ENCODE results near the gene DDRGK1. TPM values are rescaled to one million over a fixed set of nuclear protein-coding genes. Genes with fewer than 3 reads are reported as not detected.

DDRGK1 gene
- total RNA-seq, 1 donor from 2014 or later = 89.8 TPM

DNA sequence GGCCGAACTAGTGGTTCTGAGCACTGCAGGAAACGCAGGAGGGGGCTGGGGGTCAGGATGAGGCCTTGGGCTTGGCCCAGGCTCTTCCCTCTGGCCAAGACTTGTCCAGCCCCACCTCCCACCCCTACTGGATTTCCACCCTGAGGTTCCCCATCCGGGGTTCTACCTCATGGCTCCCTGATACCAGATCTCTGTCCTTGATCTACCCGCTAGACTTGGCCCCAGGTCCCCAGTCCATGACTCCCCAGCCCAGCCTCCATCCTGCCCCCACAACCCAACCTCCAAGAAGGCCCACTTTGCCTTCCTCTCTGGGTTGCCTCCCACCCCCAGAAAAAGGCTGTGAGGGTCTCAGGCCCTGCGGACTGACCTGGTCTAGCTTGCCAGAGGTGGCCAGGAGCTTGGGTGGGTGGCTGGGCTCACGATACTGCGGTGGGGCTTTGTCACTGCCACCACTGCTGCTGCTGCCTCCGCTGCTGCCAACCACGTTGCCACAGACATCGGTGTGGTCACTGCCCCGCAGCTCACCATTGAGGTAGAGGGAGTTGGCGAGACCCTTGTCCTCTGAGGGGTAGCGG, 38.1 kb downstream of the DDRGK1 start:
- no peak for ATAC-seq
- peaks cover 5% of the 10 kb centered on the region for H3K4me1 ChIP-seq
- intact Hi-C loops (cut with DNase I) = no loop called here

DNA sequence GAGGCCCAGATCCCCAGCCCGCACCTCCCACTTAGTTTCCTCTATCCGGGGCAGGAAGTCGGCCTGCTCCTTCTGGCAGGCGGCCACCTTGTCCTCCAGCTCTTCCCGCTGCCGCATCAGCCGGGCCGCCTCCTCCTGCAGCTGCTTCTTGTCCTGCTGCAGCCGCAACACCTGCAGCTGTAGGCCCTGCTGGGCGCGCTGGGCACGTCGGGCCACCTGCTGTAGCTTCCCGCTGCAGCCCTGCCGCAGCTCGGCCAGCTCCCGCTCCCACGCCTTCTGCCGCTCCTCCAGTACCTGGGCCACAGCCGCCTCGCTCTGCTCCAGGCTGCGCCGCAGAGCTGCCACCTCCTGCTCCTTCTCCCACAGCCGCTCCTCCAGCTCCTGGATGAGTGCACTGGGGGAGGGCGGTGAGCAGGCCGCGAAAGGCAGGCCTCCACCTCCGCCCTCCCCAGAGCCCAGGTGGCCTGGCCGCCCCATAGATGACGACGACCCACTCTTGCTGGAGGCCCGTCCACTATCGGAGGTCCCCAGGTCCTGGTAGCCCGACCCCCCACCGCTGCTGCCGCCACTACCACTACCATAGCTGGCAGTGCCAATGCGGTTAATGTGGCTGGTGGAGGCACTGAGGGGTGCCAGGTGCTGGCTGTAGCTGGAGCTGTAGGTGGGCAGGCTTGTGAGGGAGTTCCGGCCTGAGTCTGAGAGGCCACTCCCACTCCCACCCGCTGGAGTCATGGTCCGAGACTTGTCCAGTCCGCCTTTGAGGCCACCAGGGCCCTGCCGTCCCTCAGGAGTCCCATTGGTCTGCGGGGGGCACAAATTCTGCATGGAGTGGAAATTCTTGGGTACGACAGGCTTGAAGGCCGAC, 38.8 kb downstream of the DDRGK1 start:
- TF ChIP-seq, protein P1, sequence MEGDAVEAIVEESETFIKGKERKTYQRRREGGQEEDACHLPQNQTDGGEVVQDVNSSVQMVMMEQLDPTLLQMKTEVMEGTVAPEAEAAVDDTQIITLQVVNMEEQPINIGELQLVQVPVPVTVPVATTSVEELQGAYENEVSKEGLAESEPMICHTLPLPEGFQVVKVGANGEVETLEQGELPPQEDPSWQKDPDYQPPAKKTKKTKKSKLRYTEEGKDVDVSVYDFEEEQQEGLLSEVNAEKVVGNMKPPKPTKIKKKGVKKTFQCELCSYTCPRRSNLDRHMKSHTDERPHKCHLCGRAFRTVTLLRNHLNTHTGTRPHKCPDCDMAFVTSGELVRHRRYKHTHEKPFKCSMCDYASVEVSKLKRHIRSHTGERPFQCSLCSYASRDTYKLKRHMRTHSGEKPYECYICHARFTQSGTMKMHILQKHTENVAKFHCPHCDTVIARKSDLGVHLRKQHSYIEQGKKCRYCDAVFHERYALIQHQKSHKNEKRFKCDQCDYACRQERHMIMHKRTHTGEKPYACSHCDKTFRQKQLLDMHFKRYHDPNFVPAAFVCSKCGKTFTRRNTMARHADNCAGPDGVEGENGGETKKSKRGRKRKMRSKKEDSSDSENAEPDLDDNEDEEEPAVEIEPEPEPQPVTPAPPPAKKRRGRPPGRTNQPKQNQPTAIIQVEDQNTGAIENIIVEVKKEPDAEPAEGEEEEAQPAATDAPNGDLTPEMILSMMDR (IDR thresholded peaks at IDR 0.05) = no peak
- Histone ChIP-seq H3K36me3 (no peaks in the 10 kb centered on the region), H3K9me3 (no peaks in the 10 kb centered on the region), H3K4me3 (no peak overlapping the region), H3K4me1 (peaks cover 5% of the 10 kb centered on the region), H3K27me3 (ENCODE audit: low read depth) (peaks cover 7% of the 10 kb centered on the region), H3K27ac (no peak overlapping the region)
- no peak for ATAC-seq
- intact Hi-C loops (cut with DNase I) = no loop called here
- DNase-seq = peak; percentile 55

More for the DNA sequence above, 38.1 kb downstream of the DDRGK1 start:
- no peak for DNase-seq
- no peaks in the 10 kb centered on the region for H3K36me3 ChIP-seq
- H3K27ac ChIP-seq = no peak overlapping the region
- H3K9me3 ChIP-seq = no peaks in the 10 kb centered on the region
- H3K4me3 ChIP-seq = no peak overlapping the region
- TF ChIP-seq, protein P1 (IDR thresholded peaks at IDR 0.05) = no peak
- peaks cover 7% of the 10 kb centered on the region for H3K27me3 ChIP-seq (ENCODE audit: low read depth)

DNA sequence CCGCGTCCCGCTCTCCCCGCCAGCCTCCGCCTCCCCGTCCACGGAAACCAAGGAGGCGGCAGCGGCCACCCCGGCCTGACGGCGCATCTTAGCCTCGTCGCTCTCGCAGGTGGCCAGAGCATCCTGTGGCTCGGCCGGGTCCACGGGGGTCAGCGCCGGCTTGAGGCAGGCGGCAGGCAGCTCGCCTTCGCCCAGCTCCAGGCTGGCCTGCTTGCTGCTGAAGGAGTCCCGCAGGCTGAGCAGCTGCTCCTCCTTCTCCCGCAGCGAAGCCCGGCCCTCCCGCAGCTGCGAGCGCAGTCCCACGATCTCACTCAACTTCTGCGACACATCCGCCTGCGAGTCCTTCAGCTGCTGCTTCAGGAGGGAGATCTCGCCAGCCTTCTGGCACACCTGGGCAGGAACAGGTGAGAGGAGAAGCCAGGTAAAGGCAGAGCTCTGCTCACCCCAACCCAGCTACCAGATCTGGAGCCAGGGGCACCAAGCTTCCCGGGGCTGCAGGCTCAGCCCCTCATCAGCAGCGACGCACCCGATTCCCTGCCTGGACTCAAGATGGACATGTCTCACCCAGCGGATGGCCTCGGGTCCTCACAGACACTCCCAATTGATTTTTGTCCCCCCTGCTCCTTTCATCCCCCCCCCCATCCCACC, 39.6 kb downstream of the DDRGK1 start:
- Histone ChIP-seq H3K36me3 (no peaks in the 10 kb centered on the region), H3K4me3 (no peak overlapping the region), H3K4me1 (peaks cover 5% of the 10 kb centered on the region), H3K27ac (no peak overlapping the region), H3K9me3 (no peaks in the 10 kb centered on the region), H3K27me3 (ENCODE audit: low read depth) (peaks cover 7% of the 10 kb centered on the region)
- intact Hi-C loops (cut with DNase I) = no loop called here
- TF ChIP-seq, protein P1 (IDR thresholded peaks at IDR 0.05) = no peak
- DNase-seq = no peak
- no peak for ATAC-seq

GRCh38 chr20:3164043-3164762, 40.3 kb downstream of the DDRGK1 start:
- peaks cover 7% of the 10 kb centered on the region for H3K27me3 ChIP-seq (ENCODE audit: low read depth)
- no peaks in the 10 kb centered on the region for H3K36me3 ChIP-seq
- ATAC-seq = no peak
- H3K4me3 ChIP-seq = no peak overlapping the region
- no peak for DNase-seq
- peaks cover 5% of the 10 kb centered on the region for H3K4me1 ChIP-seq
- no peaks in the 10 kb centered on the region for H3K9me3 ChIP-seq
- no peak overlapping the region for H3K27ac ChIP-seq
- intact Hi-C loops (cut with DNase I) = no loop called here
- TF ChIP-seq, protein P1 (IDR thresholded peaks at IDR 0.05) = no peak
